Kidney capillary endothelial cell (primary cell): Measurements from ENCODE around the gene NAT9.

Source experiments
- DNase-seq: peaks from one replicate; pipeline ENCODE4 v3.0.0-alpha.2; 2018; ENCODE audit warnings: low spot score

Gene NAT9

DNA sequence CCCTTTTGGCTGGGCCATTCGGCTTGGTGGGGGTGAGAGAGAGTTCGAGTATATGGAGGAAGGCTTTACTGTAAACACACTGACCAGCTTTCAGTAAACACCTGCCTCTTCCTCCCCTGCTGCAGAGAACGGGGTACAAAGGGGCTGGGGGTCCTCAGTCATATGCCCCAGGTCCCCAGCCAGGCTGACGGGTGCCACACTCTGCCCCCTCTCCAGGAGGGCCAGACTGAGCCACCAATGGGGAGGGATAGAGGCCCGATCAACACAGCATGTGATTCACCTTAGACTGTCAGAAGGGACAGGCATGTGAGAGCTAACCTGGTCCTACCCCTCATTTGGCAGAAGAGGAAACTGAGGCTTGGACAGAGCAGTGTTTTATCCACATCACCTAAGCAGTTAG, 14.7 kb downstream of the NAT9 start:
- no peak for DNase-seq

DNA sequence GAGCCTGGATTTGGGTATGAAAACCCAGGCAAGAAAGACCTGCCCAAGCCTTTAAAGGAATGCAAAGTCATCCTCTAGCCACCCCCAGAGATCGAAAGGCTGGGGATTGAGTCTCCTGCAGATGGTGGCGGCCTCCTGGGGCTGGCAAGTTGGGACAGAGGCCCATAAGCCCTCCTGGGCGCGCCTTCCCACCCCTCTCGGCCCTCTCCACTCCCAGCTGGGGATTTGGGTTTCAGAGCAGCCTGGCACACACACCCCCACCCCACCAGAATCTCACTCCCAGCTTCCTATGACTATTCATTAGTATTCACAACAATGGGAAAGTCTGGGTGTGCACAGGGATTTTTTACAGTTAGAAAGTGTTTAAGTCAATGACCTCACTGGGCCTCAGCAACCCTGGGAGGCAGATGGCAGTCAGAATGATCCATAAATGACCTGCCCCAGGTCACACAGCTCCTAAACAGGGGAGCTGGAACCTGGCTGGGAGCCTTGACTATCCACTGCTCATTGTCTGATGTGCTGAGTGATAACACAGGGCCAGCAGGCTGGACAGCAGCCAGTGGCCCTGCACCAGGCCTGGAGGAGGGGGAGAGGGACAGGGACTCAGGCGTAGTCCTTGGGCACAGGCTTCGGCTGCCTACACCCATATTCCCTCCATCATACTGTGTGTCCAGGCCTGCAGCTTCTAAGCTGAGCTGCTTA, 15.6 kb downstream of the NAT9 start:
- no peak for DNase-seq

DNA sequence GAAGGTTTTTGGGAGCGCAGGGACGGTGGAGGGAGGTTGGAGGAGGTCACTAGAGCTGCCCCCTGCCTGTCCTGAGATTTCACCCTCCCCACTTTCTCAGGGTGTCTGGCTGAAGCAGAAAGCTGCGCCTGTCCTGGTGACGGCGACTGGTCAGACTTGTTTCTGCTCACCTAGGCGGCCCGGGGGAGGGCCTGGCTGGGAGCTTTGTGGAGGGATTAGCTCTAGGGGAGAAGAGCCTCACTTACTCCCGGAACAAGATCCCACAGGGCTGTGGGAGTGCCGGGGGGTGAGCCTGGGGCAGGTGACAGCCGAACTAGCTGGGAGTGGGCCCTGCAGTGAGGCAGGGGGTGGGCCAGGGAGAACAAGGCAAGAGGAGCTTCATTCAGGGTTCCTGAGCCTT, 16.2 kb downstream of the NAT9 start:
- DNase-seq, result no peak

DNA sequence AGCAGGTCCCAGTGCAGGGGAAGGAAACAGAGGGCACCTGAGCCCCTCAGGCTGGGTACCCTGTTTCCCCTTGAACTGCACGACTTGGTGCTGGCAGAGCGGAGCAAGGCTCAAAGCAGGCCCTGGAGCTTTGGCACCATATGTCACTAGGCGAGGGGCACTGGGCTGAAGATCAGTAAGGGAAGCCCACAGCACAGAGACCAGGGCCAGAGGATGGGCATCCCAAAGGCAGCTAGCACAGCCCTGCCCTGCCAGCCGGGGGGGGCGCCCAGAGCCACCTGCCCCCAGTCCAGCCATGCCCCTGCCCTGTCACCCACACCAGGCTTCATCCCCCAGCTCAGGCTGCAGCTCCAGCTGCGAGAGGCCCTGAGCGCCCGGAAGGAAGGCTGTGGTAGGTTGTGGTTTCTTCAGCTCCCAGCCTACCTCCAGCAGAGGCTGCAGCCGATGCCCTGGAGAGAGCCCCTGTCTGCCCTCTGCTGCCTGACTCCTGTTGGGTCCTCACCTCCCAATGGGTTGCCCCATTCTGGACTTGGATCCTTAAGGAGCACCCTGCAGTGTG, 16.8 kb downstream of the NAT9 start:
- no peak for DNase-seq

DNA sequence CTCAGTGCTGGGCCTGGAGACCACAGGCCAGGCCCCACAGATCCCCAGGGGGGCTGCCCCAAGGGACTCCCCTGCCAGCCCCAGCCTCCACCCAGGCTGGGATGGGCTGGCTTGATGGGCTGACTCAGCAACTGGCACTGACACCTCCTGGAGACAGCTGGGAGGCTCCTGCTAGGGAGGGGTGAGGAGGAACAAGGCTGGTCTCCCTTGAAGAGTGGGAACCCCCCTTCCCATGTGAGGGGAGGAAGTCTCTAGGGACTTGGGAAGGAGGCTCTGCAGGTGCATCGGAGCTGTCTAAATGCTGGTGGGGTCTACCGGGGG, 17.3 kb downstream of the NAT9 start:
- DNase-seq, result no peak

DNA sequence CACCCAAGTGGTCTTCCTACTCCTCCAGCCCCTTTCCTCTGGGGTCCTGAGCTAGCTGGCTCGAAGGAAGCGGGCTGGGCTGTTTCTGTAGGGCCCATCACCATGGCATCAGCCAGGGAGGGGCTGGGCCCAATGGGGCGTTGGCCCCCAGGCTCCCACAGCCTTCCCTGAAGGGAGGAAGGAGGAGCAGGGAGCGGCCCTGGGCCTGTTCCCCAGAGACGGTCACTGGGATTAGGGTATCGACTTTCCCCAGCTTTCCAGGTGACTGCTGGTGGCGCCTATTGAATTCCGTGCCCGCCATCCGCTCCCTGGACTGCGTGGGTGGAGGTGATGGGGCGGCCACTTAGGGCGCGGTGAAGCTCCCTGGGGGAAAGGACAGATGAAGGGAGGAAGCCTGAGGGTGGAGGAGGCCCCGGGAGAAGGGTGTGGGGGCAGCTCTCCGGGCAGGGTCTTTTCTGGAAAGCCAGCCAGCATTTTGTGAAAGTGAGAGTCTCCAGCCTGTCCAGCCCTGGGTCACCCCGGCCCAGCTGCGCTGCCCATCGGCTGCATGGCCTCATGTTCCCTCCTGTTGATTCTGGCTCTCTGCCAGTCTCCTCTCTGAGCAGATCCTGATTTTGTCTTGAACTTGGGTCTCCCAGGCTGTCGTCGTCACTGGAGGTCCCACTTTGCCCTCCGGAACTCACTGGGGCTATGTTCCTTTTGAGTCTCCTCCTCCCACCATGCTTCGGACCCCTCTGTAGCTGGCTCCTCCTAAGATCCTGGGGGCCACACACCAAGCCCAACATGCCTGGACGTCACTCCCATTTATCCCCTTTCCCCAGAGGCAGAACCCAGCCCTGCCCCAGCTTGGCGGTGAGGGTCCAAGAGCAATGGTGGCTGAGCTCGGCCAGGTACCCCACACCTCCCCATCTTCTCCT, 18.0 kb downstream of the NAT9 start:
- no peak for DNase-seq

DNA sequence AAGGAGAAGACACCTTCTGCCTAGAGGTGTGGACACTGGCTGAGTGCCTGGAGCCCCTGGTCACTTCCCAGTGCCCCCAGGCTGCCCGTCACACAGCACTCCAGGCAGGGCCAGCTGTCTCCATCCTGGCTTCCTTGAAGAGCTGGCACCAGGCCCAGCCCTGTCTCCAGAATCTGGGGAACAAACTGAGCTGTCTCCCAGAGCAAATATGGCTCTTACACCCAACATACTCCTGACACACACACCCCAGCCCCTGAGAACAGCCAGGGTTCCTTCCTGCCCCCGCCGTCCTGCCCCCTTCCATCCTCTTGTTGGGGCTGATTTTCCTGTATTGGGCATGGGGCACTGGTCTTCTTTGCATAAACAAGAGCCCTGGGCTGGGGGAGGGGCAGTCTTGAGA, 18.6 kb downstream of the NAT9 start:
- no peak for DNase-seq

DNA sequence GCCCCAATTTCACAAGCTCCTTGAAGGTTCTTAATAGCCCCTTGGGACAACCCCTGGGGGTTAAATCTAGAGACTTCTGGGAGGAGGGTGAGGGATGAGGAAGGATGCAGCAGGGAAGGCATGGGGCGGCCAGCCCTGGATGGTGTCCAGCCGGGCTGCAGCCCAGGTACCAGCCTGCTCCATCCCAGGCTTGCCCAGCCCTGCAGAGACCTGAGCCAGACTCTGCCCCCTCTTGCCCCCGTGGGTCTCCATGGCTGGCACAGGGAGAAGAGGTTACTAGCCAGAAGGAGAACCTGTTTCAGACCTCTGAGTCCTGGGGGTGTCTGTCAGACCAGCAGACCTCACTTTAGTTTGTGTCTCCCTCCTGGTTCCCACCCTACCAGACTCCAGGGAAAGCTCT, 19.3 kb downstream of the NAT9 start:
- no peak for DNase-seq

DNA sequence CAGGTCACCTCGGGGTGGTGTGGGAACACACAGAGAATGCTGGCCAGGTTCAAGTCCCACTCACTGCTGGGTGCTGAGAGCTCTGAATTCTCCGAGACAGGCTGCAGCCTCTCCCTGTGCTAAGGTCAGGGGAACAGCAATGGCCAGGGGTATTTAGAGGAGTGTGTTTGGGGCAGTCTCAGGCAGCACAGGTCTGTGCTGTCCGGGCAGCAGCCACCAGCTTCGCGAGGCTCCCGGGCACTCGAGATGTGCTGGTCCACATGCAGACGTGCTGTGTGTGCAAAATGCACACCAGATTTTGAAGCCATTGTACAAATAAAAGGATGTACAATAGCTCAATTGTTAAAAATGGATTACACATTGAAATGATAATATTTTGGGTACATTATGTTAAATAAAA, 20.6 kb downstream of the NAT9 start:
- DNase-seq, result no peak

DNA sequence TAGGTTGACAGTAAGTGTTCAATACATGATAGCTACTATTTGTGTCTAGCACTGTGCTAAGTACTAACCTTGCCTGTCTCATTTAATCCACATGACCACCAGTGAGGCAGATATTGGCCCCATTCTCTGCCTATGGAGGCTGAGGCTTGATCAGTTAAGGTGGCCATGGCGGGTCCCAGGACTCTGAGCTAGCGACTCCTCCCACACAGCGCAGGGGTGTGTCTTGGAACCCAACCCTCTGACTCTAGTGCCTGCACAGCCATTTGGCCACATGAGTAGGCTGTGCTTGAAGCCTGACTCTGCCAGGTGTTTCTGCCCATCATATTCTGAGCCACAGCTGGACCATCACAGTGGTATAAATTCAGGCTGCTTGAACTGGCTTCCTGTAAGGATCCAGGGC, 21.3 kb downstream of the NAT9 start:
- DNase-seq, result no peak

DNA sequence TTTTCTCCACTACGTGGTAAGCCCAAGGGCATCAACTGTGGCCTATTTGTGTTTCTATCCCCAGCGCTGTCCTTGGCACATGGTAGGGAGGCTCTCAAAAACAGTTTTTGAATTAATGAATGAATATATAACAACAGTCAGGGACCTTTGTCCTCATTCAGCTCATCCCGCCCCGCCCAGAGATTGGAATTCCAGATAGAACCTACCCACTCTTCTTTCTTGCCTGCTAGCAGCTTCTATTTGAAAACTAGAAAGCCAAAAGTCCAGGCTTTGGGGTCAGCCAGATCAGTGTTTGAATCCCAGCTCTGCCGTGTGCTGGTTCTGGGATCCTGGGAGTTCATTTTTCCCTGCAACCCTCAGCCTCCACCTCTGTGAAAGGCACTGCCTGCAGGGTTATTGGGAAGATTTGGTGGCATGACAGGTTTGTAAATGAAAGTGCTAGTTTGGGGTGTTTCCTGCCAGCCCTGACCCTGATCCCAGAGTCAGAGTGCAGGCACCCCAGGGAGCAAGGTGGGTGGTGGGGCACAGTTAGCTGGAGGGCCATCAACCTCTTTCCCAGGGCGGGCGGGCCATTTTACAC, 23.2 kb downstream of the NAT9 start:
- DNase-seq, result no peak

DNA sequence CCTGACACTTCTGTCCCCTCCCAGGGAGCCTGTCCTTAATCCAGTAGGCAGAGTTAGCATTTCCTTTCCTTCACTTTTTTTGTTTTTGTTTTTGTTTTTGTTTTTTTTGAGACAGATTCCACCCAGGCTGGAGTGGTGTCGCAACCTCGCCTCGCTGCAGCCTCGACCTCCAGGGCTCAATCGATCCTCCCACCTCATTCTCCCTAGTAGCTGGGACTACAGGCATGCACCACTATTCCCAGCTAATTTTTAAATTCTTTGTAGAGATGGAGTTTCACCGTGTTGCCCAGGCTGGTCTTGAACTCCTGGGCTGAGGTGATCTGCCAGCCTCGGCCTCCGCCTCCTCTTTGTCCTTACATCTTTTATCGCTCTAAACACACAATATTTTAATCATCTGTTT, 23.7 kb downstream of the NAT9 start:
- DNase-seq, result no peak

DNA sequence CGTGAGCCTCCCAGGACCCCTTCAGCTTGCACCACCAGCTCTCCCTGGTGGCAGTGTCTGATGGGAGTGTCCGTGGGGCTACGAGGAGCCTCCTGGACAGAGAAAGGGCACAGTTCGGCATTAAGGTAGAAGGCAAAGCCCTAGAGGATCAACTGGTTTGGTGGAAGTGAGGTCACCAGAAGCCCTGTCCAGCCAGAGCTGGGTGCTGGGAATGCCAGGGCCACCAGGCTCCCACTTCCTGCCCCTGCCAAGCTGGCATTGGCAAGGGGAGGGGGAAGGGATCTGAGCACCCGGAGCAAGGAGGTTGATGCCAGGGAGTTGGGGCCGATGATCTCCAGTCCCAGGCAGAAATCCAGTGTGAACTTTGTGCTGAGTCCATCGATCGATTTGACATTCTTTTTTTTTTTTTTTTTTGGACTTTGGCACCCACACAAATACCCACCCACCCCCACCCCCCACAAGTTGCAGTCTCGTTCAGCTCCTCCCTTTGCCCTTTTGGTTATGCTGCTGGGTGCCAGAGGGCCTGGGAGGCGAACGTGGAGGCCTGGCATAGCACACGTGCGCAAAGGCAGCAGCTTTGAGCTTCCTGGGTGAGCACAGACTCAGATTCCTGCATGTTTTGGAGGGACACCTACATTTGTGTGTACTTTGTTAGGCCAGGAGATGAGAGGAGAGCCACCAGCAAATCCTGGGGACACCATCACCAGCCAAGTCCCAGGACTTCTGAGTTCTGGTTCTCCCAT, 25.6 kb downstream of the NAT9 start:
- no peak for DNase-seq

DNA sequence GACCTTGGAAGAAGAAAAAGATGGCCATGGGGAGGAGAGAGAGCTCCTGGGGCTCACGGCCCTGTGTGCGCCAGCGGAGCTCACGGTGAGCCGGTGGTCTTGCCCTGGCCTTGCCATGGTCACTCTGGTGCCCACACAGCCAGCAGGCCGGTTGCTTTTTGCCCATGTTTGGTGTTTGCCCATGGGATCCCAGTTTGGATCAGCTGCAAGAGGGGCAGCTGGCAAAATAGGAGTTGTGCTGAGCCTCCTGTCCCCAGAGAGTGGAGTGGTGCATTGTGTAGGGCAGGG, 26.2 kb downstream of the NAT9 start:
- no peak for DNase-seq

DNA sequence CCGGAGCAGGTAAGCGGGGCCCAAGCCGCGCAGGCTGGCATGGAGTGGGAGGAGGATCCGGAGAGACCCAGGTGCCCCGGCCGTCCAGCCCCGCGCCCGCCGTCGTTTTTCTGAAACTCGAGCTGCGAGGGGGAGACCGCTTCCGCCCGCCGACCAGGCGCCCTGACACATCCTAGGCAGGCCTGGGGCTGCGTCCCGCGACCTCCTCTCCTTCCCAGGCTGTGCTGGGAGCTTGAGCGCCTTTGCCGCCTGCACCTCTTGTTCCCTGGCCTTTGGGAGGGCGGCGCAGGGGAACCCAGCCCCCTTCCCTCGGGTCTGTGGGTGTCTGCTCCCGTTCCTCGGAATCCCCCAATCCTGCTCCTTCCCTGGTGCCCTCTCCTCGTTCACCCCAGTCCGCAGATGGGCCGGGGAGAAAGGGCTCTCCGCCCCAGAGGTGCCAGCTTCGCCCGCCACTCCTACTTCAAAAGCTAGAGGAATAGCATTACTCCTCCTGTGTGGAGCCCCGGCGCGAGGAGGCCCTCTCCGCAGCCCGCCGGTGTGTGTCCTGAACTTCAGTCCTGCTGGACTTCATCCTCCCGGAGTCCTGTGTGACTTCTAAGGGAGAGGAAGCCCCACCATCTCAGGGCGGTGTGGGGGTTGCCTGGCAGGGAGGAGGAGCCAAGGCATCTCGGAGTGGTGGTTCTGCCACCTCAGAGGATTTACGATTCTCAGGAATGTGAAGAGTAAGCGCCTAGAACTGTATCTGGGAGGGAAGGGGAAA, 26.7 kb downstream of the NAT9 start:
- no peak for DNase-seq

DNA sequence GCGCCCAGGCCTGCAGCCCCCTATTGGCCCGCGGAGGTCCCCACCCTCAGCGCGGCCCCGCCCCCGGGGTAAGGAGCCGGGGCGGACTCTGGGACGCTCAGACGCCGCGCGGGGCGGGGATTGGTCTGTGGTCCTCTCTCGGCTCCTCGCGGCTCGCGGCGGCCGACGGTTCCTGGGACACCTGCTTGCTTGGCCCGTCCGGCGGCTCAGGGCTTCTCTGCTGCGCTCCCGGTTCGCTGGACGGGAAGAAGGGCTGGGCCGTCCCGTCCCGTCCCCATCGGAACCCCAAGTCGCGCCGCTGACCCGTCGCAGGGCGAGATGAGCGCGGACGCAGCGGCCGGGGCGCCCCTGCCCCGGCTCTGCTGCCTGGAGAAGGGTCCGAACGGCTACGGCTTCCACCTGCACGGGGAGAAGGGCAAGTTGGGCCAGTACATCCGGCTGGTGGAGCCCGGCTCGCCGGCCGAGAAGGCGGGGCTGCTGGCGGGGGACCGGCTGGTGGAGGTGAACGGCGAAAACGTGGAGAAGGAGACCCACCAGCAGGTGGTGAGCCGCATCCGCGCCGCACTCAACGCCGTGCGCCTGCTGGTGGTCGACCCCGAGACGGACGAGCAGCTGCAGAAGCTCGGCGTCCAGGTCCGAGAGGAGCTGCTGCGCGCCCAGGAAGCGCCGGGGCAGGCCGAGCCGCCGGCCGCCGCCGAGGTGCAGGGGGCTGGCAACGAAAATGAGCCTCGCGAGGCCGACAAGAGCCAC, 27.4 kb downstream of the NAT9 start, which contains the start of gene NHERF1:
Gene NHERF1 (plus strand): TSS at position 100 of the 750 bp plus-strand sequence. CDS start 219 bp downstream, at position 319.
- DNase-seq, result peak; percentile 85

DNA sequence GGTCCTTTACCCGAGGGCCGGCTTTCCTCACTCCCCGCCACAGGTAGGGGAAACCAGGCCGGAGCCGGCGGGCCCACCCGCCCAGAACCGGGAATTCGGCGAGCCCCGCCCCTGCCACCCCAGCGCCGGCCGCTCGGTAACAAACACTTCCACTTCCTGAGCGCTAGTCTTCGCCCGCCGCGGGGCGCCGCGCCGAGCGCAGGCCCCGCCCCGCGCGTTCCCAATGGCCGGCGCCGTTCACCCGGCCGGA, 27.9 kb downstream of the NAT9 start:
- DNase-seq, result no peak

DNA sequence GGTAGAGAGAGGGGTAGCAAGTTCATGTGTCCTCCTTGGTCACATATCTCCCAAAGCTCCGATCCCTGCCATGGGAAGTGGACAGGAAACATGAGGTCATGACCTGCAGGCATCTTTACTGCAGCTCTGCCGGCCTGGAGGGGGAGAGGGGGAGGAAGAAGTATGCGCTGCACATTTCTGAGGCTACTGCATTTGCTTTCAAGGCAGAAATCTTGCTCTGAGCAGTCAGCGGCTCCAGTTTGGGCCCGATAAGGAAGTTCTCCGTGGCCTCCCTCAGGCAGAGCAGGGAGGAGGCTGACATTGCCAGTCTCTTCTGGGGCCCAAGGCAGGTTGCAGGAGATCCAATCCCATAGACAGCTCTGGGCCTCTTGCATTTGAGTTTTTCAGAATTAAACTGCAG, 29.2 kb downstream of the NAT9 start:
- DNase-seq, result no peak

DNA sequence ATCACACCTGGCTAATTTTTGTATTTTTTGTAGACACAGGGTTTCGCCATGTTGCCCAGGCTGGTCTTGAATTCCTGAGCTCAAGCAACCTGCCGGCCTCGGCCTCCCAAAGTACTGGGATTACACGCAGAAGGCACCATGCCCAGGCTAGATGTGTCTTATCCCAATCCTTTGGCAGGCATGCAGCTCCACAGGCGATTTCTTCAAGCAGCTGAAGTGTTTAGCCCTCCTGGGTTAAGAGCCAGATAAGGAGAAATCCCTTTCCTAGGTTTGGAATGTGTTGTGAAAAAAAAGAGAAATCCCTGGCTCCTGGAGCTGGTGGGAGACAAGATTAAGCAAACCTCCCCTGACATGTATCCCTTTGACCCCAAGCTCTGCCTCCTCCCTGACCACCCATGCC, 29.8 kb downstream of the NAT9 start:
- DNase-seq, result no peak

DNA sequence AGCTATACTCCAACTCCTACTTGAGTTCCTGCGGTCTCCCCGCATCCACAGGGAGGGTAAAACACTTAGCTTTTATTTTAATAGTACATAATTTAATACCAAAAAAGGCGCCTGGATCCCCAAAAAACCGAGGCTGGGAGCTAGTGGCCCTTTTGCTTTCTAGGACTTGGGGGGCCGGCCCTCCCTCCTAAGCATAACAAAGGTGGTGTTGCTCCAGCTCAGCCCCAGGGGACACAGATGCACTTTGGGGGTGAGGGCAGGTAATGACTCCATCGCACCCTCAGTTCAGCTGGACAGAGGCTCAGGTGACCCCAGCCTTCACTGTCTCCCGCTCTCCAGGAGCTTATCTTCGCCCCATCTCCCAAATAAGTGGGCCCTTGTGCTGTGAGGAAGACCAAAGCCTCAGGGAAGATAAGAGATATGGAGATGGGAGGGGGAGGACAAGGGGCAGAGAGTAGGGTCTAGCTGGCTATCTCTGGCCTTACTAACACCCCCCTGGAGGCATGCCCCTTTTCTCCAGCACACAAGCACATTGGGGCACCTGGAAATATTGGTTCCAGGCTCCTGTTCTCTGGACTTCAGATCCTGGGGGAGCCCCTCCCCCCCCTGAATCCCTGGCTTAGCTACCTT, 30.5 kb downstream of the NAT9 start:
- DNase-seq, result no peak
